ENCODE results near the gene TRIOBP.

Gene TRIOBP

GRCh38 chr22:37659066-37659896 is 37.6 kb upstream of the TRIOBP start:
- no peak for DNase-seq (ENCODE audit: low read depth)
- H3K4me3 ChIP-seq (ENCODE audit: low read length), result peak overlapping the region; percentile 81
- peaks cover 23% of the 10 kb centered on the region for H3K4me1 ChIP-seq (ENCODE audit: control insufficient read depth, insufficient read depth, low read length)
- H3K27me3 ChIP-seq (replicated peaks; ENCODE audit: control insufficient read depth, insufficient read depth, low read length), result no peaks in the 10 kb centered on the region
- H3K36me3 ChIP-seq (ENCODE audit: control insufficient read depth, insufficient read depth, low read length, severe bottlenecking), result no peaks in the 10 kb centered on the region
- no peaks in the 10 kb centered on the region for H3K9me3 ChIP-seq (ENCODE audit: control insufficient read depth, low read length)
- peak overlapping the region; percentile 82 for H3K9ac ChIP-seq (ENCODE audit: low read length)

DNA sequence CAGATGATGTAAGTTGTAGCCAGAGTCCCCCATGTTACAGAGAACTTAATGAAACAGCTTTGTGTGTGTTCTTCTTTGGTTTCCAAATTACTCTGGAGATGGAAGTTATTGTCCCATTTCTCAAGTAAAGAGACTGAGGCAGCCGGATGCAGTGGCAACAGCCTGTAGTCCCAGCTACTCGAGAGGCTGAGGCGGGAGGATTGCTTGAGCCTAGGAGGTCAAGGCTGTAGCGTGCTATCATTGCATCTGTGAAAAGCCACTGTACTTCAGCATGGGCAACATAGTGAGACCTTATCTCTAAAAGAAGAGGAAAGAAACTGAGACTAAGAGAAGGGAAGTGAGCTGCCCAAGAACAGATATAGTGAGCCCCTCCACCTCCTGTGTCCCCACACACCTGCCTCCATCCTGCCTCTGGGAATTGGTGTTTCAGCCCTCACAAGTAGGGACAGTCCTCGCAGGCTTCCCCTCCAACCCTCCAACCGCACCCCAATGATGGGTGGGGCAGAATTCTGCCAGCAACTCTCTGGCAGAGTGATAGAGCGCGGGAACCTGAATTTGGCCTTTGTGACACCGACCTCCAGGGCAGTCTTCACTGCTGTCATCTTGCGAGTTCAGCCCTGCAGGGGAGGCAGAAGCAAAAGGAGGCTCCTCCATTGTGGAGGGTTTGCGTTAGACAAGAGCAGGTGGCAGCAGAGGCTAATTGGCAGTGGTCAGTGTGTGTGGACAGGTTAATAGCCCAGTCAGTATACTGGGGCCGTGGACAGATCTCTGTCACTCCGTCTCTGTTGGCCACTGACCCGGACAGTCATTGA is 36.7 kb upstream of the TRIOBP start:
- Histone ChIP-seq H3K4me1 (ENCODE audit: control insufficient read depth, insufficient read depth, low read length) (peaks cover 28% of the 10 kb centered on the region), H3K36me3 (ENCODE audit: control insufficient read depth, insufficient read depth, low read length, severe bottlenecking) (no peaks in the 10 kb centered on the region), H3K9me3 (ENCODE audit: control insufficient read depth, low read length) (no peaks in the 10 kb centered on the region), H3K9ac (ENCODE audit: low read length) (peak overlapping the region; percentile 82), H3K4me3 (ENCODE audit: low read length) (peak overlapping the region; percentile 81), H3K27me3 (replicated peaks; ENCODE audit: control insufficient read depth, insufficient read depth, low read length) (no peaks in the 10 kb centered on the region)
- DNase-seq (ENCODE audit: low read depth), result no peak

DNA sequence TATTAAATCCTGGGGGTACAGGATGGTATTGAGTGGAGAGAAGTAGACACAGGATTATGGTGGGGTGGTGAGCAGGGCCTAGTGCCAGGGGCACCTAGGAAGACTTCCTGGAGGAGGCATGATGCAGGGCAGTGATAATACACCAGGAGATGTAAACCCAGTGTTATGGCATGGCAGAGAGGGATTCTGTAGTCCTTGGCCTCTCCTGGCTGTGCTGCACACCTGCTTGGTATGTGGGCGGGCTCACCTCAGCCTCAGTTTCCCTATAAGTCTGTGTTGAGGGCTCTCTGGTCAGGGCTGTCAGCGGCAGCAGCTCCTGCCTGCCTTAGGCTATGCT is 36.2 kb upstream of the TRIOBP start:
- Histone ChIP-seq H3K4me1 (ENCODE audit: control insufficient read depth, insufficient read depth, low read length) (peaks cover 28% of the 10 kb centered on the region), H3K9ac (ENCODE audit: low read length) (no peak overlapping the region), H3K27me3 (replicated peaks; ENCODE audit: control insufficient read depth, insufficient read depth, low read length) (no peaks in the 10 kb centered on the region), H3K9me3 (ENCODE audit: control insufficient read depth, low read length) (no peaks in the 10 kb centered on the region), H3K4me3 (ENCODE audit: low read length) (no peak overlapping the region), H3K36me3 (ENCODE audit: control insufficient read depth, insufficient read depth, low read length, severe bottlenecking) (peaks cover under 1% of the 10 kb centered on the region)
- no peak for DNase-seq (ENCODE audit: low read depth)

GRCh38 chr22:37661160-37661924 is 35.5 kb upstream of the TRIOBP start:
- Histone ChIP-seq H3K36me3 (ENCODE audit: control insufficient read depth, insufficient read depth, low read length, severe bottlenecking) (peaks cover 7% of the 10 kb centered on the region), H3K9ac (ENCODE audit: low read length) (peak overlapping the region; percentile 24), H3K4me3 (ENCODE audit: low read length) (no peak overlapping the region), H3K9me3 (ENCODE audit: control insufficient read depth, low read length) (no peaks in the 10 kb centered on the region), H3K27me3 (replicated peaks; ENCODE audit: control insufficient read depth, insufficient read depth, low read length) (no peaks in the 10 kb centered on the region), H3K4me1 (ENCODE audit: control insufficient read depth, insufficient read depth, low read length) (peaks cover 28% of the 10 kb centered on the region)
- peak; percentile 79 for DNase-seq (ENCODE audit: low read depth)

GRCh38 chr22:37662039-37662438 is 34.8 kb upstream of the TRIOBP start:
- DNase-seq (ENCODE audit: low read depth), result no peak
- Histone ChIP-seq H3K36me3 (ENCODE audit: control insufficient read depth, insufficient read depth, low read length, severe bottlenecking) (peaks cover 13% of the 10 kb centered on the region), H3K27me3 (replicated peaks; ENCODE audit: control insufficient read depth, insufficient read depth, low read length) (no peaks in the 10 kb centered on the region), H3K4me1 (ENCODE audit: control insufficient read depth, insufficient read depth, low read length) (peaks cover 28% of the 10 kb centered on the region), H3K4me3 (ENCODE audit: low read length) (no peak overlapping the region), H3K9ac (ENCODE audit: low read length) (no peak overlapping the region), H3K9me3 (ENCODE audit: control insufficient read depth, low read length) (no peaks in the 10 kb centered on the region)

- H3K4me1 ChIP-seq (ENCODE audit: control insufficient read depth, insufficient read depth, low read length), result peaks cover 22% of the 10 kb centered on the region
- H3K27me3 ChIP-seq (replicated peaks; ENCODE audit: control insufficient read depth, insufficient read depth, low read length), result no peaks in the 10 kb centered on the region
- no peak overlapping the region for H3K4me3 ChIP-seq (ENCODE audit: low read length)
- peaks cover 13% of the 10 kb centered on the region for H3K36me3 ChIP-seq (ENCODE audit: control insufficient read depth, insufficient read depth, low read length, severe bottlenecking)
- DNase-seq (ENCODE audit: low read depth), result no peak
- H3K9ac ChIP-seq (ENCODE audit: low read length), result no peak overlapping the region
- no peaks in the 10 kb centered on the region for H3K9me3 ChIP-seq (ENCODE audit: control insufficient read depth, low read length)
These were observed 33.2 kb upstream of the TRIOBP start for GRCh38 chr22:37663521-37664140.

- H3K9ac ChIP-seq (ENCODE audit: low read length), result no peak overlapping the region
- H3K36me3 ChIP-seq (ENCODE audit: control insufficient read depth, insufficient read depth, low read length, severe bottlenecking), result peaks cover 13% of the 10 kb centered on the region
- H3K4me3 ChIP-seq (ENCODE audit: low read length), result no peak overlapping the region
- no peak for DNase-seq (ENCODE audit: low read depth)
- H3K9me3 ChIP-seq (ENCODE audit: control insufficient read depth, low read length), result no peaks in the 10 kb centered on the region
- H3K27me3 ChIP-seq (replicated peaks; ENCODE audit: control insufficient read depth, insufficient read depth, low read length), result no peaks in the 10 kb centered on the region
- H3K4me1 ChIP-seq (ENCODE audit: control insufficient read depth, insufficient read depth, low read length), result peaks cover 19% of the 10 kb centered on the region
These were observed 32.4 kb upstream of the TRIOBP start for GRCh38 chr22:37664249-37665101.

GRCh38 chr22:37665487-37665886 is 31.4 kb upstream of the TRIOBP start:
- no peaks in the 10 kb centered on the region for H3K27me3 ChIP-seq (replicated peaks; ENCODE audit: control insufficient read depth, insufficient read depth, low read length)
- peaks cover 13% of the 10 kb centered on the region for H3K36me3 ChIP-seq (ENCODE audit: control insufficient read depth, insufficient read depth, low read length, severe bottlenecking)
- no peak for DNase-seq (ENCODE audit: low read depth)
- H3K9me3 ChIP-seq (ENCODE audit: control insufficient read depth, low read length), result no peaks in the 10 kb centered on the region
- no peak overlapping the region for H3K9ac ChIP-seq (ENCODE audit: low read length)
- peaks cover 11% of the 10 kb centered on the region for H3K4me1 ChIP-seq (ENCODE audit: control insufficient read depth, insufficient read depth, low read length)
- H3K4me3 ChIP-seq (ENCODE audit: low read length), result no peak overlapping the region

DNA sequence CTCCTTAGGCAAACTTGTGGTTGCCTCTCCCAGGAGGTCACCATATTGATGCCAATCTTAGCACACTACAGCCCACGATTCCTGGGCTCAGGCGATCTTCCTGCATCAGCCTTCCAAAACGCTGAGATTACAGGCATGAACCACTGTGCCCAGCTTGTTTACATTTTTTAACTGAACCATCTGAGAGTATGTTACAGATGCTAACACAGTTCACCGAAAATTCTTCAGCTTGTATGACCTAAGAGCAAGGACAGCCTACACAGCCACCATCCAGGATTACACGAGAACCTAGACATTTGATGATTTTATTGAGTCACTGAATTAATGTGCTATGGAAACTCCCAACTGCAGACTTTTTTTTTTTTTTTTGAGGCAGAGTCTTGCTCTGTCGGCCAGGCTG is 27.3 kb upstream of the TRIOBP start:
- Histone ChIP-seq H3K4me3 (ENCODE audit: low read length) (no peak overlapping the region), H3K9ac (ENCODE audit: low read length) (no peak overlapping the region), H3K27me3 (replicated peaks; ENCODE audit: control insufficient read depth, insufficient read depth, low read length) (no peaks in the 10 kb centered on the region), H3K9me3 (ENCODE audit: control insufficient read depth, low read length) (no peaks in the 10 kb centered on the region), H3K36me3 (ENCODE audit: control insufficient read depth, insufficient read depth, low read length, severe bottlenecking) (peaks cover 13% of the 10 kb centered on the region), H3K4me1 (ENCODE audit: control insufficient read depth, insufficient read depth, low read length) (peaks cover 9% of the 10 kb centered on the region)
- DNase-seq (ENCODE audit: low read depth), result peak; percentile 84

DNA sequence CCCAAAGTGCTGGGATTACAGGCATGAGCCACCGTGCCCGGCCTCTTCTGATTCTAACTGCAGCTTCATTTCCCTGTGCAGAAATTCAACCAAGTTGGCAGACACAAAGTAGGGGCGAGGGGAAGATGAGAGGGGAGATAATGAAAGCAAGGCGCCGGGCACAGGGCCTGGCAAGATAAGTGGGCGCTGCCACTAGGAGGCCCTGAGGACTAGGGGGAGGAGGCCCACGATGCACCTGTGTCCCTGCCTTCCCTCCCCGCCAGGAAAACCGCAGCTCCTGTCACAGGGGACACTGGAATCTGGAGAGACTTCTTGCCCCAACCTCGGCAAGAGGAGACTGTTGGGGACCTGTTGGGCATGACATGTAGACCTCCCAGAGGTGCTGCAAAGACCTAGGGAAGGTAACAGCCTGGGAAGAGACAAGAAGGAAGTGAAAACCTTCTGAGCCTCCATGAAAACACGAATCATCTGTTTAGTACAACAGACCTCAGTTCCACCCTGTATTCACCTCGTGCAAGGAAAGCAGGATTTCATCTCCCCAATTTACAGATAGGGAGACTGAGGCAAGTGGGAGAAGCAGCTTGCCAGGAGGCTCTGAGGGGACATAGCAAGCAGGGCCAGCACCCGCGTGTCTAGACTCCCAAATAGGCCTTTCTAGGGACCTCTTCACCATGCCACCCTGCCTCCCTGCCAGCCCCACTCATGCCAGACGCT is 24.5 kb upstream of the TRIOBP start:
- H3K9ac ChIP-seq (ENCODE audit: low read length), result no peak overlapping the region
- no peaks in the 10 kb centered on the region for H3K27me3 ChIP-seq (replicated peaks; ENCODE audit: control insufficient read depth, insufficient read depth, low read length)
- no peak overlapping the region for H3K4me3 ChIP-seq (ENCODE audit: low read length)
- peaks cover 6% of the 10 kb centered on the region for H3K4me1 ChIP-seq (ENCODE audit: control insufficient read depth, insufficient read depth, low read length)
- no peak for DNase-seq (ENCODE audit: low read depth)
- H3K9me3 ChIP-seq (ENCODE audit: control insufficient read depth, low read length), result no peaks in the 10 kb centered on the region
- H3K36me3 ChIP-seq (ENCODE audit: control insufficient read depth, insufficient read depth, low read length, severe bottlenecking), result peaks cover 1% of the 10 kb centered on the region
